GM21447 (cell line): ENCODE measurements around the gene BRSK2.
"Not testable (repeated sequence)": the region's sequence is repeated elsewhere in the genome, so short reads cannot be mapped to it uniquely, and the experiment has no call there.

Source experiments
- ATAC-seq: cut with Tn5 transposase; IDR thresholded peaks from one replicate; pipeline ENCODE4 v1.9.1; 2021; ENCODE audit not compliant: unreplicated experiment

Gene BRSK2

DNA sequence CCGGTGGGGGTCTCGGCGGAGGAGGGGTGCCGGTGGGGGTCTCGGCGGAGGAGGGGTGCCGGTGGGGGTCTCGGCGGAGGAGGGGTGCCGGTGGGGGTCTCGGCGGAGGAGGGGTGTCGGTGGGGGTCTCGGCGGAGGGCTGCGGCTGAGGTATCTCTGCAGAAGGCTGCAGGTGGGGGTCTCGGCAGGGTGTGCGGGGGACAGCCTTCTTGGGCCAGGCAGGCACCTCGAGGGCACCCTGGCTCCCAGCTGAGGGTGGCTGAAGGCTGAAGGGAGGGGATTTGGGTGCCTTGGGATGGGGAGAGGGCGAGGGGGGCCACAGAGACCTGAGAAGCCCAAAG is 45.7 kb downstream of the BRSK2 start:
- not testable (repeated sequence) for ATAC-seq

DNA sequence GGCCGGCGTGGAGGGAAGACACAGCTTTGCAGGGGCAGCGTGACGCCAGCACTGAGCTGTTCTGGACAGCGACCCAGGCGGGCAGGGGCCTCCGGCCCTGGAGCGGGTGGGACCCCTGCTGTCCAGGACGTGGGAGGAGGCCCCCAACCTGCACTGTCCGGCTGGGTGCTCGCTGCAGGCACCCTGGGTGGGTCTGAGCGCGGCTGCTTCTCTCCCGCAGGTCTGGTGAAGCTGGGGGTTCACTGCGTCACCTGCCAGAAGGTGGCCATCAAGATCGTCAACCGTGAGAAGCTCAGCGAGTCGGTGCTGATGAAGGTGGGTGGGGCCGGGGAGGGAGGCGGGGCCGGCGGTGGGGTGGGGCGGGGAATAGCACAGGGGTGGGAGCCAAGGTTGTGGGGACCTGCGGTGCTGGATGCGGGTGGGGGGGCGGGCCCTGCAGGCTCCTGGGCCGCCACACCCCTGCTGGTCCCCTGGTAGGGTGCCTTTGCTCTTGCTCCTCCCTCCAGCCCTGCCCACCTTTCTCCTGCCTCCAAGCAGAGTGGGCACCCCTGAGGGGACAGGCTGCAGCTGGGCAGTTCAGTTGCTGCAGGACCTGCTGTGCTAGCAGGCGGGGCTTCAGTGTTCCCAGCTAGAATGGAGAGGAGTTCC is 46.2 kb downstream of the BRSK2 start:
- ATAC-seq = no peak

DNA sequence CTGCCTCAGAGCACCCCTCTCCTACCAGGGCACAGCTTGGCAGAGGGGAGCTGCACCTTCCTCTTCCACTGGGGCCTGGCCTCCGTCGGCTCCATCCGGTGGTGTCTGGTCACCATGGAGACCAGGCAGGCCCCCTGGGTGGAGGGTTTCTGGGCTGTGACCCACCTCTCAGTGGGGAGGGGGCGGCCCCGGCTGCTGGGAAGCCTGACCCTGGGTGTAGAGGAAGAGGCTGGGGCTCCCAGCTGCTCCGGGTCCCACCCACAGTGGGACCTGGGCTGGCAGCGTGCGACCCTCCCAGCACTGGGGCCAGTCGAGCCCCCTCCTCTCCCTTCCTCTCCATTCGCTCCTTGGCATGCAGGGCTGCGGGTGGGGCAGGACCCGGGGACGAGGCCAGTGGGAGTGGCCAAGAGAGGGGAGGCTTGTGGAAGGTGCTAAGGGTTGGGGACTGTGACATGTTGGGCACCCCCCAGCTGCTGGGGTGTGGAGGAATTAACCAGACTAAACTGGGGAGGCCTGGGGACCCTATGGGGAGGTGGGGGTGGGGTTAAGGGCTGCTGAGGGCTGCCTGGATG is 46.8 kb downstream of the BRSK2 start:
- ATAC-seq = no peak

DNA sequence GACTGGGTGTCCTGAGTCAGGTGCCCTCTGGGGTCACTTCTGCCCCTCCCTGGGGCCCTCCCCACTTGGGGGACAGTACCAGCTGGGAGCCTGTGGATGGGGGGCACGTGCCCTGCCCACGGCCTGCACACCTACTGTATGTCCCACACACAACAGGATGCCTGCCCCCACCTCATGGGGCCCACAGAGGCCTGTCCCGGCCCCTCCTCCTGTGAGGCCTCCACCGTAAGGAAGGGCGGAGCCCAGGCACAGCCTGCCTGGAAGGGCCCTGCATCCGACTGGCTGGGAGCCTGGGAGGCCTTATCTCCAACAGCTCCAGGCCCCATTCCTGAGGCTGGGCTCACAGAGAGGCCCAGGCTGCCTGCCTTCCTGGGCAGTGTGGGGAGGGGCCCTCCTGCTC is 47.8 kb downstream of the BRSK2 start:
- no peak for ATAC-seq

DNA sequence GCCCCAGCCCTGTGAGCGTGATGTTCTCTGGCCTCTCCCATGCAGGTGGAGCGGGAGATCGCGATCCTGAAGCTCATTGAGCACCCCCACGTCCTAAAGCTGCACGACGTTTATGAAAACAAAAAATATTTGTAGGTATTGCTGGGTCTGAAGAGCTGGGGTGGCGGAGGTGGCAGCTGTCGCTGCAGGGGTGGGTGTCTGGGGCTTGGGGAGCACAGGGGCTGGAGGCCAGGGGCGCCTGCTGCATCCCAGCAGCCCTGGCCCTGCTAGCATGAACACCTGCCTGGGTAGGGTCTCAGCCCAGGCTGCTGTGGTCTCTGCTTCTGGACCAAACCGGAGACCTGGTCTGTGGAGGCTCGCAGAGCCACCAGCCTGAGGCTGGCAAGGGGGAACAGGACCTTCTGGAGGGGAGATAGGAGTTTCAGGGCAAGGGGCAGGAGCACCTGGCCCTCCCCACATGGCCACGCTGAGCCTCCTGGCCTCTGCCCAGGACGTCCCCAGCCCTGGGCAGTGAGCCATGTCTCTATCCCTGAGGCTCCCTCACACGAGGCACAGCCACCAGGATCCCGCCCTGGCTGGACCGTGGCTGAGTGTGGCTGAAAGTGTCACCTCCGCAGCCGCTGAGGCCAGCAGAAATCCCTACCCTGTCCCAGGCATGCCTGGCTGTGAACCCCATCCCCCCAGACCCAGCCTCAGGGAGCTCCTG is 48.7 kb downstream of the BRSK2 start:
- ATAC-seq = no peak

DNA sequence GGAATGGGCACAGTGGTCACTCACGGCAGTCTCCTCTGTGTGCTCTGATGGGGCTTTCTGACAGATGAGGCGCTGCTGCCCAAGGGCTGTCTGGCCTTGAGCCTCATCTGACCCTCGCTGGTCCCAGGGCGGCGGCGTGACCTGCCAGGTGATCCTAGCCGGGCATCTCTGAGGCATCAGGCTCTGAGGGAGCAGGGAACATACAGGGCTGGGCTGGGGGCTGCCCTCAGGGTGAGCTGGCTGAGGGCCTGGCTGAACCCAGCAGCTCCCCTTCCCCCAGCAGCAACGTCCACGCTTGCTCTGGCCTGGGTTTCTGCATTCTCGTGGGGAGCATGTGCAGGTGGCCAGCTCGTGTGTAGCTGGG is 49.2 kb downstream of the BRSK2 start:
- ATAC-seq = no peak

DNA sequence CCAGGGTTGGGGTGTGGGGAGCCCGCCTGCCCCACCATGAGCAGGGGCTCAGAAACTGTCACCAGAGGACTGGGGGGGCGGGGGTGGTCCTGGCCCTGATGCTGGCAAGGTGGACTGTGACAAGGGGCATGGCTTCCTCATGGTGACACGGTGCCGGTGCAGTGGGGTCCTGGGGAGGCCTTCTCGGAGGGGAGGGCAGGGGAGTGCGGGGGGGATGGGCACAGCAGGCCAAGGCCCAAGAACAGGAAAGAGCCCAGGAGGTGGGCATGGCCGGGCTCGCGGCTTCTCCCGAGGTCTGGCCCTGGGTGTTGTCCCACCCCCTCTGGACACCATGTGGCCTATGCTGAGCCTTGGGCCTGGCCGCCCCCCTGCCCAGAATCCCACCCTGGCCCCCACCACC is 49.6 kb downstream of the BRSK2 start:
- ATAC-seq = no peak

DNA sequence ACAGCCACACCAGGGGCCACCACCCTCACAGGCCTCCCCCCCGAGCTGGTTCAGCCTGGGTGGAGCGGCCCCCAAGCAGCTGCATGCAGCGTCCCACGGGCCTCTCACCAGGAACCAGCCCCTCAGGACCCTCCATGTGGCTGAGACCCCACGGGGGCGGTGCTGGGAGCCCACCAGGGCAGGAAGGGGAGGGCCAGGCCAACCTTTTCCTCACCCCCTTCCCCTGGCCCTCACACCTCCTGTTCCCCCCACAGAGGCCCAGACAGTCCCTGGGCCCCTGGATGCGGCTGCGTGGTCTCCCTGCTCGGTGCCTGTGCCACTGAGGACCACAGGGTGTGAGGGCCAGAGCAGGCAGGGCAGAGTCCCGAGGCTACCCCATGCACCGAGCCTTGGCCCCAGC is 50.3 kb downstream of the BRSK2 start:
- ATAC-seq = no peak

DNA sequence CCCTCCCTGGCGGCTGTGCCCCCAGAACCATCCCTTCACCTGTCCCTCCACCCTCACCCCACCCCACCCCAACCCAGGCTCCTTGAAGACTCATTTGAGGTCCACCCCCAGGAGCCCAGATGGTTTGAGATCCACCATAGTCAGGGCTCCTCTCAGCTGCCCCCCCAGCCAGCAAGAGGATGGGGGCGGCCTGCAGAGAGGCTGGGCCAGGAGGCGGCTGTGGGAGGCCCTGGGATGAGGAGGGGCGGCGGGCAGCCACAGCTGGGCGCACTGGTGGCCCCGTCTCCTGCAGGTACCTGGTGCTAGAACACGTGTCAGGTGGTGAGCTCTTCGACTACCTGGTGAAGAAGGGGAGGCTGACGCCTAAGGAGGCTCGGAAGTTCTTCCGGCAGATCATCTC is 50.8 kb downstream of the BRSK2 start:
- ATAC-seq = no peak

DNA sequence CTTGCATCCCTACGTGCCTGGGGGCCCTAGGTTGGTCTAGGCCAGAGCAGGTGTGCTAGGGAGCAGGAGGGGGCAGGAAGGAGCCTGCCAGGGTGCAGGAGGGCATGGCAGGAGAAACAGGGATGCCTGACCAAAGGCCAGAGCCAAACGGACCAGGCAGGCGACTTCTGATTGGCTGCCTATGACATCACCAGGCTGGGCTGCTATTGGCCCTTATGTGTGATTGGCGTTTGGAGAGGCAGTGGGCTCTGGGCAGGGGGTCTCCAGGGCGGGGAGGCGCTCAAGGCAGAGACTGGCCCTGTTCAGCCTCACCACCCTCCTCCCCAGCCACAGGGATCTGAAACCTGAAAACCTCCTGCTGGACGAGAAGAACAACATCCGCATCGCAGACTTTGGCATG is 52.4 kb downstream of the BRSK2 start:
- no peak for ATAC-seq

DNA sequence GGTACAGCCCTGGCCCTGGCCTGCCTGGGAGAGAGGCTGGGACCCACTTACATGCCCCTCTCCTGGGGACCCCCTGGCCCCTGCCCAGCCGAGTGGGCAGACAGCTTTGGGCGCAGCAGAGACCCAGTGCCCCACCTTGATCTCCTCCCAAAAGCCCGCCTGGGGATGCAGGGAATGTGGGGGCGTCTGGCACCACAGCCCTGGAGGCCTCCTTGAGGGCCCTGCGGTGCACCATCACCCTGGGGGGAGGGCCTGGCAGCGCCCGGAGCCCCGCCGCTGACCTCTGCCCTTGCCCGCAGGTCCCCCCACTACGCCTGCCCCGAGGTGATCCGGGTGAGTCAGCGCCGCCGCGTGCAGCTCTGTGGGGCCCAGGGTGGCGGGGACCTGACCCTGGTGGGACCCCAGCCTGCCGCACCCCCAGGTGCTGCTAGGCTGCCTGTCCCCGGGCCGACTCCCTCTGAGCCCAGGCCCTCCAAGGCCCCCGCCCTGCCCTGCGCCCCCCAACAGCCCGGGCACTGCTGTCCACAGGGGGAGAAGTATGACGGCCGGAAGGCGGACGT is 53.2 kb downstream of the BRSK2 start:
- no peak for ATAC-seq

DNA sequence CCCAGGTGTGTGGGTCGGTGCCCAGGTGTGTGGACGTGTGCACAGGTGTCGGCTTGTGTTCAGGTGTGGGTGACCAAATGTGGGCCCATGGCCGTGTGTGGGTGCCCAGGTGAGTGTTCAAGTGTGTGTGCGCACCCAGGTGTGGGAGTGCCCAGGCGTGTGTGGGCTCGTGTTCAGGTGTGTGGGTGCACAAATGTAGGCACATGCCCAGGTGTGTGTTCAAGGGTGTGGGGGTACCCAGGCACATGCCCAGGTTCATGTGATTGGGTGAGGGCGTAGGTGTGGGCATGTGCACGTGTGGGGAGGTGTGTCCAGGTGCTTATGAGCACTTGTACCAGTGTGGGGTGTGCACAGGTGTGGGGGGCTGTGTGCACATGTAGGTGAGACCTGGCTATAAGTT is 54.0 kb downstream of the BRSK2 start:
- ATAC-seq = no peak

DNA sequence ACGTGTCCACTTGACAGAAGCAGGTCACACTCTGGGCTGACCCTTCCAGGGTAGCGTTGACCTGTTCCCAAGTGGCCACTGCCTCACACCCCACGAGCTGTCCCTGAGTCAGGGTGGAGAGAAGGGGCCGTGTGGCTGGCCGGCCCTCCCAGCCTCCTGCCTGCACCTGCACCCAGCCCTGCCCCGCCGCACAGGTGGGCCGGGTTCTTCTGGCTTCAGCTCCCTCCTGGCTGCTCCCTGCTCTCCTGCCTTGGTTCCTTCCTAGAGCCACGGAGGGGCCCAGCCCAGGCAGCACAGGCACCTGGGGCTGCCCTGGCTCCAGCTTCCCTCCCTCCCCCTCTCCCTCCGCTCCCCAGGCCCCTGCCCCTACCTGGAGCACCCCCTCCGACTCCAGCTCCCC is 54.6 kb downstream of the BRSK2 start:
- no peak for ATAC-seq

DNA sequence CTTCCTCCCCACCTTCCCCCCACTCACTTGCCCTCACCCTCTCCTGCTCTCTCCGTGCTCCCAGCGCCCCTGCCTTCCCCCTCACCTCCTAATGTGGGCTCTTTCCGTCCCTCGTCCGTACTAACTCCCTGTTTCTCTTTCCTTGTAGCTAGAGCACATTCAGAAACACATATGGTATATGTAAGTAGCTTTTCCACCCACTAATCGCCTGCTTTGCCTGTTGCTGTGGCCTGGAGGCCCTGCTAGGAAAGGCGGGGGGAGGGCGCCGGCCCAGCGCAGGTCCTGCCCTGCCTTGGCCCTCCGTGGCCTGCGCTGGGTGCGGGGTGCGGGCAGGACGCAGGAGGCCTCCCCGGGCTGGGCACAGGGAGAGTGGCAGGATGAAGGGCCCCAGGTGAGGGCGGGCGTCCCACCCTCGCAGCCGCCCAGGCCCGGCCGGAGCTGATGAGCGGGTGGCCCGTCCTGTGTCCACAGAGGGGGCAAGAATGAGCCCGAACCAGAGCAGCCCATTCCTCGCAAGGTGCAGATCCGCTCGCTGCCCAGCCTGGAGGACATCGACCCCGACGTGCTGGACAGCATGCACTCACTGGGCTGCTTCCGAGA is 55.2 kb downstream of the BRSK2 start:
- ATAC-seq = no peak

DNA sequence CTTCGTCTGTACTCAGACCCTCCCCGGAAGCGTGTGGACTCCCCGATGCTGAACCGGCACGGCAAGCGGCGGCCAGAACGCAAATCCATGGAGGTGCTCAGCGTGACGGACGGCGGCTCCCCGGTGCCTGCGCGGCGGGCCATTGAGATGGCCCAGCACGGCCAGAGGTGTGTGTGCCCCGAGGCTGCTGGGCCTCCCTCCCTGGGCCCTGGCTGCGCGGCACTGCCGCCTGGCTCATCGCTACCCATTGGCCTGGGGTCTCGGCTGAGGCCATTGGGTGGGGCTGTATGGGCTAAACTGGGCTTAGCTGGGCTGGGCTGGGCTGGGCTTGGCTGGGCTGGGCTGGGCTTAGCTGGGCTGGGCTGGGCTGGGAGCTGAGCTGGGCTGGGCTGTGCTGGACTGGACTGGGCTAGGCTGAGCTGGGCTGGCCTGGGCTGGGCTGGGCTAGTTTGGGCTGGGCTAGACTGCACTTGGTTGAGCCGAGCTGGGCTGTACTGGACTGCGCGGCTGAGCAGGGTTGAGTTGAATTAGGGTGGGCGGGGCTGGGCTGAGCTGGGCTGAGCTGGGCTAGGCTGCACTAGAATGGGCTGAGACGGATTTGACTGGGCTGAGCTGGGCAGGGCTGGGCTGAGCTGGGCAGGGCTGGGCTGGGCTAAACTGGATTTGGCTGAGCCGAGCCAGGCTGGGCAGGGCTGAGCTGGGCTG is 56.2 kb downstream of the BRSK2 start:
- ATAC-seq = no peak

DNA sequence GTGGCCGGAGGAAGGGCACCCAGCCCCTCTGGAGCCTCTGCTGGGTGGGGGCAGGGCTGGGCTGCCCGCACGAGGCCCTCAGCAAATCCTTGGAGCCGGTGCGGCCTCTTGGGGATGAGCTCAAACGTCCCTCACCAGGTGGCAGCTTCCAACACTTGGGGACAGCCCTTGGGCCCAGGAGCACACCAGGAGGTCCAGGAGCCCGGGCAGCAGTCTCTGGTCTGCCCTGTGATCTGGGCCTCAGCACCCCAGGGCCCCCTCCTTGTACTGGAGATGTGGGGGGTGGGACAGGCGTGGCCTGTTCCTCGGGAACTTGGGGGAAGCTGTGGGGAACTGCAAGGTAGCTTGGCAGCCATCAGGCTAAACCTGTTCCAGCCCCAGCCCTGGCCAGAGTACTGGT is 56.9 kb downstream of the BRSK2 start:
- no peak for ATAC-seq

DNA sequence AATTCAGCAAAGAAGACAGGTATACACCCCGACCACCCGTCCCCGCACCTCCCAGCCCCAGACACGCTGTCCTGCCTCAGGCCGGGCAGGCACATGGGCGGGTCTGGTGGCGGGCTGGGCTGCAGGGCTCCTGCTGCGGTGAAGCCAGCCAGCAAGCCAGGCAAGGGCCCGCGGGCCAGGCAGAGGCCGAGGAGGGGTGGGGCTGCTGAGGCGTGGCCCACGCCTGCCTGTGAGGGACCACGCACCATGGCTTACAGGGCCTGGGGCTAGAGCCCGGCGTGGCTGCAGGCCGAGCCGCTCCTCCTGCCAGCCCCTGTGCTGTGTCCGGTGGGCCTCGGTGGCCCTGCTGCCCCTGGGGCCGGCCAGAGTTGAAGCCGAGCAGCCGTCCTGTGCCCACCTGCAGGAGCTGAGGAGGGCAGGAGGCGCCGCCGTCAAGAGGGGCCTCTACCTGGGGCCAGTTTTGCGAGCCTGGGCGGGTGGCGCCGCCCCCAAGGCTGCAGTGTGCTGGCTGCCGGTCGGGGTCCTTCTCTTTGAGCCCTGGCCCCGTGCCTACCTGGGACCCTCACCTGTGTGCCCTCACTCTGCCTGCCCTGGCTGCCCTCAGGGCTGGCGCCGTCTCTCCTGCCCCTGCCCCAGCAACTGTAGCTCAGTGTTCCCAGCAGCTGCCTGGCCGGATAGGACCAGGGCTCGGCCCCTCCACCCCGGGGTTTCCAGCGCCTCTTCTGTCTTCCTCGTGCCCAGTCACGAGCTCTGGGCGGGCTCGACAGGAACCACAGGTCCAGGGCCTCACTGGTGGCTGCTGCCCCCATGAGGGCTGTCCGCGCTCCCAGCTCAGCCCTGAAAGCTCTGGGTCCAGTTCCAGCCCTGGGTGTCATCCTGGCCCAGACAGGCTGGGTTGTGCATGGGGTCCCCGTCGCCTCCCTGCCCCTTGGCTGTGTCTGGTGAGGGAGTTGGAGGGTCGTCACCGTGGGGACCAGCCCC is 58.4 kb downstream of the BRSK2 start:
- ATAC-seq = no peak

DNA sequence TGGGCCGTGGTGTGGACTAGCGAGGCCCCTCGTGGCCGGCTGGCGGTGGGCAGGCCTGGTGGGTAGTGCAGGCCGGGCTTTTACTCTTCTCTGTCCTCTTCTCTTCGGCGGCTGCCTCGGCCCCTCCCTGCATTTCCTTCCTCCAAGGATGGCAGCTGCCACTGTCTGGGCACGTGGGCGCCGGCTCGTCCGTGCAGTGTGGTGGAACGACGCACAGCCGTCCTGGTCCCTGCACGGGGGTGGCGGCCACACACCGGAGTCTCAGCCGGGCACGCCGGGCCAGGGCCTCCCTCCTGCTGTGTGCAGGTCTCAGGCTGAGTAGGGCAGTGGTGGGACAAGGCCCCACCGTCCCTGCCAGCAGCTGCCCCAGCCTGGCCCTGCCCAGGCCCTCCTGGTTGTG is 59.1 kb downstream of the BRSK2 start:
- no peak for ATAC-seq

DNA sequence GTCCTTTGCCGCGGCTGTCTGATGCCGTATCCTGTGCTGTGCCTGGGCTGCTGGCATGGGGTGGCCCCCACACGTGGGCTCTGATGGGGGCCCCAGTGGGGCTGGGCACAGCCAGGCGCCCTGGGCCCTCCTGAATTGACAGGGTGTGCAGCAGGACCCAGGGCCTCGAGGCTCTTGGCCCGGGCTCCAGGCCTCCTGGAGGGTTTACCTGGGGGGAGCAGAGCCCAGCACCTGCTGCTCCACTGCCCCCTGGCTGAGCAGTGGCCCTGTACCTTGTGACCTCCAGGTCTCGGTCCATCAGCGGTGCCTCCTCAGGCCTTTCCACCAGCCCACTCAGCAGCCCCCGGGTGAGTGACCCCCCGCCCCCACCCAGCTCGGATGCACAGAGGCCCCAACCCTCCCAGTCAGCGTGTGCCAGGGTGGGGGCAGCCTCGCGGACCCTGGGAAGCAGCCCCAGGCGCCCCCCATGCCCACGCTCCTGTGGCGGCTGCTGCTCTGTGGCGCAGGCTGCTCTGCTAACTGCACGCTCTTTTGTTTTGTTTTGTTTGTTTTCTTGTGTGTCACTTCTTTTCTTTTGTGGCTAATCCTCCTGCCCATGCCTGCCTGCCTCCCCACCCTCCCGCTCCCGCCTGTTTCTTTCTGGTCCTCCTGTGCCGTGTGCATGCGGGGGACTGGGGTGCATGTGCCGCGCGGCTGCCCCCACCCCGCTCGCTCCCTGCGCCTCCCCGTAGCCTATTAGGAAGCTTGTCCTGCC is 59.9 kb downstream of the BRSK2 start:
- ATAC-seq = no peak
